Activated naive CD4-positive, alpha-beta T cell treated with anti-CD3 and anti-CD28 coated beads, Interleukin-2, amount 50 U/mL, for 24 hours (primary cell): ENCODE data around the gene B4GALNT4.
"Not testable (repeated sequence)": the region's sequence is repeated elsewhere in the genome, so short reads cannot be mapped to it uniquely, and the experiment has no call there.

ENCODE experiments used
- H3K27ac Mint-ChIP-seq: one replicate; pipeline ENCODE4 v1.8.0; 2021; ENCODE audit warnings: mild to moderate bottlenecking, mixed read lengths
- H3K27me3 Mint-ChIP-seq: one replicate; pipeline ENCODE4 v1.8.0; 2021; ENCODE audit warnings: mixed read lengths
- H3K36me3 Mint-ChIP-seq: one replicate; pipeline ENCODE4 v1.8.0; 2021; ENCODE audit warnings: mixed read lengths
- H3K4me1 Mint-ChIP-seq: one replicate; pipeline ENCODE4 v1.8.0; 2021; ENCODE audit warnings: mixed read lengths
- H3K4me3 Mint-ChIP-seq: one replicate; pipeline ENCODE4 v1.8.0; 2021; ENCODE audit warnings: mild to moderate bottlenecking, mixed read lengths
- H3K9me3 Mint-ChIP-seq: one replicate; pipeline ENCODE4 v1.8.0; 2021; ENCODE audit warnings: mixed read lengths

Gene B4GALNT4, protein sequence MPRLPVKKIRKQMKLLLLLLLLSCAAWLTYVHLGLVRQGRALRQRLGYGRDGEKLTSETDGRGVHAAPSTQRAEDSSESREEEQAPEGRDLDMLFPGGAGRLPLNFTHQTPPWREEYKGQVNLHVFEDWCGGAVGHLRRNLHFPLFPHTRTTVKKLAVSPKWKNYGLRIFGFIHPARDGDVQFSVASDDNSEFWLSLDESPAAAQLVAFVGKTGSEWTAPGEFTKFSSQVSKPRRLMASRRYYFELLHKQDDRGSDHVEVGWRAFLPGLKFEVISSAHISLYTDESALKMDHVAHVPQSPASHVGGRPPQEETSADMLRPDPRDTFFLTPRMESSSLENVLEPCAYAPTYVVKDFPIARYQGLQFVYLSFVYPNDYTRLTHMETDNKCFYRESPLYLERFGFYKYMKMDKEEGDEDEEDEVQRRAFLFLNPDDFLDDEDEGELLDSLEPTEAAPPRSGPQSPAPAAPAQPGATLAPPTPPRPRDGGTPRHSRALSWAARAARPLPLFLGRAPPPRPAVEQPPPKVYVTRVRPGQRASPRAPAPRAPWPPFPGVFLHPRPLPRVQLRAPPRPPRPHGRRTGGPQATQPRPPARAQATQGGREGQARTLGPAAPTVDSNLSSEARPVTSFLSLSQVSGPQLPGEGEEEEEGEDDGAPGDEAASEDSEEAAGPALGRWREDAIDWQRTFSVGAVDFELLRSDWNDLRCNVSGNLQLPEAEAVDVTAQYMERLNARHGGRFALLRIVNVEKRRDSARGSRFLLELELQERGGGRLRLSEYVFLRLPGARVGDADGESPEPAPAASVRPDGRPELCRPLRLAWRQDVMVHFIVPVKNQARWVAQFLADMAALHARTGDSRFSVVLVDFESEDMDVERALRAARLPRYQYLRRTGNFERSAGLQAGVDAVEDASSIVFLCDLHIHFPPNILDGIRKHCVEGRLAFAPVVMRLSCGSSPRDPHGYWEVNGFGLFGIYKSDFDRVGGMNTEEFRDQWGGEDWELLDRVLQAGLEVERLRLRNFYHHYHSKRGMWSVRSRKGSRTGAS

DNA sequence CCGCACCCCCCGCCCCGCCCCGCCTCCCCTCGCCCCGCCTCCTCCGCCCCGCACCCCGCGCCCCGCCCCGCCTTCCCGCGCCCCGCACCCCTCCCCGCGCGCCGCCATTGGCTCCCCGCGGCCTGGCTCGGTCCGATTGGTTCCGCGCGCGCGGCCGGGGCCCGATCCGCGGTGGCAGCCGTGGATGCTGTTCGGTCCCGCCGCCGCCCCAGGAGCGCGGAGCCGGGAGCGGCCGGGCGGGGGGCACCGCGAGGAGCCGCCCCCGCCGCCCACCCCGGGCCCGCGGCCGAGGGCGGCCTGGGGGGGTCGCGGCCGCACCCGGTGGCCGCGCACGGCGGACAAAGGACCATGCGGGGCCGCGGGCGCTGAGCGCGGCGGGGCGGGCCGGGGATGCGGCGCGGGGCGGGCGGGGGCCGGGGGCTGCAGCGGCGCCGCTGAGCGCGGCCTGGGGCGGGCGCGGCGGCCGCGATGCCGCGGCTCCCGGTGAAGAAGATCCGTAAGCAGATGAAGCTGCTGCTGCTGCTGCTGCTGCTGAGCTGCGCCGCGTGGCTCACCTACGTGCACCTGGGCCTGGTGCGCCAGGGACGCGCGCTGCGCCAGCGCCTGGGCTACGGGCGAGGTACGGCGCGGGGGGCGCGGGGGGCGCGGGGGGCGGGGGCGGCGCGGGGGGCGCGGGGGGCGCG, at the start of gene B4GALNT4:
Gene B4GALNT4 (plus strand): TSS at position 164 of the 683 bp plus-strand sequence. CDS start 305 bp downstream, at position 469.
- Mint-ChIP-seq H3K9me3 (no peaks in the 10 kb centered on the region), H3K4me3 (peak within 1 kb of the TSS; percentile 88), H3K27me3 (peaks cover 18% of the 10 kb centered on the region), H3K4me1 (peaks cover 13% of the 10 kb centered on the region), H3K27ac (peak within 1 kb of the TSS; percentile 6), H3K36me3 (no peaks in the 10 kb centered on the region)

DNA sequence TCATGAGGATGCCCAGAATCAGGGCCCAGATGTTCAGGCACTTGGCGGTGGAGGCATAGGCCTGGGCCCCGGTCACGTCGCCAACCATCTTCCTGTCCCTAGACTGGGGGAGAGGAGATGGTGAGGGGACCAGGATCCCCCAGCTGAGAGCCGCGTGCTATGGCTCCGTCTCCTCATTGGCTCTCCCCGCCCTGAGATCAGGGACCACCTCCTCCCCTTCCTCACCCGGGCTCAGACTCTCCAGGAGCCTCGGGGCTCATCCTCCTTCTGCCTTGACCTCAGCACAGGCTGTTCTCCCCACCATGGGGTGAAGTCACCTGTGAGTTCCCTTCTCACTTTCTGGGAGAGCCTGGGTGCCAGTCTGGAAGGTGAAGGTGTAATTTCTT, 49.4 kb upstream of the B4GALNT4 start:
- not testable (repeated sequence) for H3K27me3 Mint-ChIP-seq, H3K9me3 Mint-ChIP-seq, H3K36me3 Mint-ChIP-seq
- peaks cover 52% of the 10 kb centered on the region for H3K4me1 Mint-ChIP-seq
- peak overlapping the region; percentile 90 for H3K4me3 Mint-ChIP-seq
- H3K27ac Mint-ChIP-seq: peak overlapping the region; percentile 97

- no peaks in the 10 kb centered on the region for H3K27me3 Mint-ChIP-seq
- no peaks in the 10 kb centered on the region for H3K36me3 Mint-ChIP-seq
- H3K9me3 Mint-ChIP-seq: no peaks in the 10 kb centered on the region
- H3K27ac Mint-ChIP-seq: peak overlapping the region; percentile 68
- peaks cover 63% of the 10 kb centered on the region for H3K4me1 Mint-ChIP-seq
- peak overlapping the region; percentile 23 for H3K4me3 Mint-ChIP-seq
Measured at GRCh38 chr11:324156-324555, 45.1 kb upstream of the B4GALNT4 start.

- Mint-ChIP-seq H3K27ac (peak overlapping the region; percentile 68), H3K4me3 (peak overlapping the region; percentile 23), H3K4me1 (peaks cover 65% of the 10 kb centered on the region)
- not testable (repeated sequence) for H3K27me3 Mint-ChIP-seq, H3K9me3 Mint-ChIP-seq, H3K36me3 Mint-ChIP-seq
Measured at GRCh38 chr11:324593-325517, 44.4 kb upstream of the B4GALNT4 start.

DNA sequence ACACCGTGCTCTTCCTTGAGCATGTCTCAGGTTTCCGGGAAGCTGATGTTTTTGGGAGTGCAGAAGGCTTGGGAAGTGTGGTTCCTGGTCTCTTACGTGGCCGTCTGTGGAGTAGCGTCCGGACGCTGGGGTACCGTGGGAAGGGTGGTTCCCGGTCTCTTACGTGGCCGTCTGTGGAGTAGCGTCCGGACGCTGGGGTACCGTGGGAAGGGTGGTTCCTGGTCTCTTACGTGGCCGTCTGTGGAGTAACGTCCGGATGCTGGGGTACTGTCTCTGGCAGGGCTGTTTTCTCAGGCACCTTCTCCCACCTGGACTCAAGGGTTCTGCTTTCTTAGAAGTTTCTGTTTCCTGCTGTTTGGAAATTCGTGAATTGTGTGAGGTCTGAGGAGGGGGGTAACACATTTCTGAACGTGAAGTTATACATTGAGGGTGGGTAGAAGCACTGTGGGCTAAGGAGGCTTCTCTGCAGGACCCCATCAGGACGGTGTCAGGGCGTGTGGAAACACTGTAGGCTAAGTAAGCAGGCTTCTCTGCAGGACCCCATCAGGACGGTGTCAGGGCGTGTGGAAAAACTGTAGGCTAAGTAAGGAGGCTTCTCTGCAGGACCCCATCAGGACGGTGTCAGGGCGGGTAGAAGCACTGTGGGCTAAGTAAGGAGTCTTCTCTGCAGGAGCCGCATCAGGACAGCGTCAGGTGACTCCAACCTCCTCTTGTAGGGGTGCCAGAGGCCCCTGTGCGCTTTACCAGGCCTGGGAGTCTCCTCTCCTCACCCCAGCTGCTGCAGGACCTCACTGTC, 43.3 kb upstream of the B4GALNT4 start:
- Mint-ChIP-seq H3K27ac (peak overlapping the region; percentile 95), H3K9me3 (no peaks in the 10 kb centered on the region), H3K4me3 (peak overlapping the region; percentile 27), H3K36me3 (no peaks in the 10 kb centered on the region), H3K4me1 (peaks cover 66% of the 10 kb centered on the region), H3K27me3 (no peaks in the 10 kb centered on the region)

DNA sequence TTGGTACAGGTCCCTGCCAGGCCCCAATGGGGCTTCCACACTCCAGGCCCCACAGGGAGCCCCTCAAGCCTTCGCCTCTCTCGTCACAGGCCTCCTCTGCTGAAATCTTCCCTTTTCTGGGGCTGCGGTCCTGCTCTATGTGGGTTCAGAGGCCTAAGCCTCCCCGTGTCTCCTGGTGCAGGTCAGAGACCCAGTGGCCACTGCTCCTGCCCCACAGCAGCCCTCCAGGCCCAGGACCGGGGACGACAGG, 42.8 kb upstream of the B4GALNT4 start:
- Mint-ChIP-seq H3K36me3 (no peaks in the 10 kb centered on the region), H3K27me3 (no peaks in the 10 kb centered on the region), H3K9me3 (no peaks in the 10 kb centered on the region), H3K27ac (peak overlapping the region; percentile 95), H3K4me1 (peaks cover 72% of the 10 kb centered on the region), H3K4me3 (peak overlapping the region; percentile 39)

DNA sequence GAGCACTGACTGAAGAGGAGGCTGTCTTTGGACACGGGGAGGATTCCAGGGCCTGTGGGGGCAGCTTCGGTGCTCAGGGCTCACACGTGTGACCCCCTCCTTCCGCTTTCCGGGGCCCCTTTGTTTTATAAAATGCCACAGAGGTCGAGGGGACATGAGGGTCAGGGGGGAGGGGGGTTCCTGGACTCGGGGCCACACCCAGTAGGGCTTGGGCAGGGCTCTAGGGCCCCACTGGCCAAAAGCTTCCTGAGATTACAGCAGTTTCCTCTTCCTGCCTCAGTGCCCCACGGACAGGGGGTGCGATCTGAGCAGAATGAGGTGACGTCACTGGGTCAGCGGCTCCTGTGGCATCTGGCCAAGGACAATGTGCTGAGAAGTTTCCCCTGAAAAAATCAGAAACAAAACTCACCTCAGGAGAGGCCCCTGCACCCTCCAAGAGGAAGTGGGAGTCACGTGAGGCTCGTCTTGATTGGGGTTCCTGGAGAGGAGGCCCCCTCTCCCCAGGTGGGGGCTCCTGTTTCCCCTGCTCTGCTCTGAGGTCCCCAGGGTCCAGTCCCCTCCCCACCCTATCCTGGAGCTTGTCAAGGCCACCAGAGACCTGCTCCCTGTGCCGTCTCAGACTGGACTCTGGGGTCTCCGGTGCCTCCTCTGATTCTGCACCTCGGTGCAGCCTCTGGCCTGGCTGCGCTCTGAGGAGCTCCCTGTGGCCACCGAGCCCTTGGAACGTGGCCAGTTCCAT, 42.3 kb upstream of the B4GALNT4 start:
- no peaks in the 10 kb centered on the region for H3K9me3 Mint-ChIP-seq
- H3K27ac Mint-ChIP-seq: peak overlapping the region; percentile 95
- H3K36me3 Mint-ChIP-seq: no peaks in the 10 kb centered on the region
- no peaks in the 10 kb centered on the region for H3K27me3 Mint-ChIP-seq
- H3K4me3 Mint-ChIP-seq: peak overlapping the region; percentile 68
- H3K4me1 Mint-ChIP-seq: peaks cover 77% of the 10 kb centered on the region

GRCh38 chr11:327581-327923, 41.7 kb upstream of the B4GALNT4 start:
- H3K36me3 Mint-ChIP-seq: no peaks in the 10 kb centered on the region
- H3K27me3 Mint-ChIP-seq: no peaks in the 10 kb centered on the region
- H3K4me3 Mint-ChIP-seq: peak overlapping the region; percentile 68
- peak overlapping the region; percentile 88 for H3K27ac Mint-ChIP-seq
- no peaks in the 10 kb centered on the region for H3K9me3 Mint-ChIP-seq
- peaks cover 78% of the 10 kb centered on the region for H3K4me1 Mint-ChIP-seq

DNA sequence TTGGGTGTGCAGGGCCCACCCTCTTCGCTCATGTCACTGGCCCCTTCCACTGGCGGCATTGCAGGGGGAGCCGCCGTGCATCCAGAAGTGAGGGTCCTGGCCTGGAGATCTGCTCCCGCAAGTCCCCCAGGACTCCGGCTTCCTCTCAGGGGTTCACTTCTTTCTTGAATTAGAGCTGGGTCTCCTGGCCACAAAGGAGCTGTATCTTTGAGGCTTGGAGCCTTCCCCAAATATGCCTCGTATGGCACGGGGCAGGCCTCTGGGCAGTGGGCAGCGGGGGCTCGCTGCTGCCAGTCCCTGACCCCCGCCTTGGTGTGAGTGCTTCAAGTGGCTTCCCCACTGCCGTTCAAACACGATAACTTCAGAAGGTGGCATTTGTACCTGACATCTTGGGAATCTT, 41.3 kb upstream of the B4GALNT4 start:
- peak overlapping the region; percentile 59 for H3K27ac Mint-ChIP-seq
- no peaks in the 10 kb centered on the region for H3K36me3 Mint-ChIP-seq
- H3K9me3 Mint-ChIP-seq: no peaks in the 10 kb centered on the region
- H3K4me3 Mint-ChIP-seq: no peak overlapping the region
- peaks cover 81% of the 10 kb centered on the region for H3K4me1 Mint-ChIP-seq
- no peaks in the 10 kb centered on the region for H3K27me3 Mint-ChIP-seq

GRCh38 chr11:328516-329100, 40.7 kb upstream of the B4GALNT4 start:
- not testable (repeated sequence) for H3K9me3 Mint-ChIP-seq, H3K36me3 Mint-ChIP-seq, H3K27me3 Mint-ChIP-seq, H3K4me3 Mint-ChIP-seq
- H3K27ac Mint-ChIP-seq: peak overlapping the region; percentile 41
- peaks cover 78% of the 10 kb centered on the region for H3K4me1 Mint-ChIP-seq

DNA sequence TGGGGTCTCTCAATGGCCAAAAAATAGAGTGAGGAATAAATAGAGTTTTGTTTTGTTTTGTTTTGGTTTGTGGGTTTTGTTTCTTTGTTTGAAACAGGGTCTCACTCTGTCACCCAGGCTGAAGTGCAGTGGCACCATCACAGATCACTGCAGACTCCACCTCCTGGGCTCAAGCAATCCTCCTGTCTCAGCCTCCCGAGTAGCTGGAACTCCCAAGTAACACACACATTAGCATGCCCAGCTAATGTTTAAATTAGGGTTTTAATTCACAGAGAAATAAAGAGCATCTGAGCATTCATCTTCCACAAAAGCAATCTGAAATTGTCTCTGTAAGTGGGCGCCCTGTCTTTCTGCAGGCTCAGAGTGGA, 39.4 kb upstream of the B4GALNT4 start:
- Mint-ChIP-seq H3K4me3 (no peak overlapping the region), H3K27me3 (no peaks in the 10 kb centered on the region), H3K36me3 (no peaks in the 10 kb centered on the region), H3K27ac (peak overlapping the region; percentile 88), H3K4me1 (peaks cover 65% of the 10 kb centered on the region), H3K9me3 (no peaks in the 10 kb centered on the region)

DNA sequence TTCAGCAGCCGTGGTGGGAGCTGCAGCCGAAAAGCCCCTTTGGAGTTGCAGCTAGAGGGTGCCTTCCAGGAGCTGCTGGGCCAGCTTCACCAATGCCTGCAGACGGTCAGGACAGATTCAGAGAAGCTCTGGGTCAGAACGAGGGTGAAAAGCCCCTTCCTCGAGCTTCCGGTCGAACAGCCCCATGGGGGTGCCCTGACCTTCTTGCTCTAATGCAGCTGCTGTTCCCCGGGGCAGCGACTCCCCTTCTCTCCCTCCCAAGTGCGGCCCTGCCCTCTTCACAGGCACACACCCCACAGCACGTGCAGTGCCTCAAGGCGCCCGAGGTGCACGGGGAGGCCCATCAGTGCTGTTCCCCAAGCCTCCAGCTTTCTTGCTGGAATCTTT, 39.0 kb upstream of the B4GALNT4 start:
- Mint-ChIP-seq H3K9me3 (no peaks in the 10 kb centered on the region), H3K36me3 (no peaks in the 10 kb centered on the region), H3K4me3 (no peak overlapping the region), H3K4me1 (peaks cover 62% of the 10 kb centered on the region), H3K27ac (peak overlapping the region; percentile 88), H3K27me3 (no peaks in the 10 kb centered on the region)

- Mint-ChIP-seq H3K4me3 (peak overlapping the region; percentile 39), H3K4me1 (peaks cover 62% of the 10 kb centered on the region), H3K36me3 (no peaks in the 10 kb centered on the region)
Measured at GRCh38 chr11:330694-331357, 38.5 kb upstream of the B4GALNT4 start.

More at GRCh38 chr11:330694-331357, 38.5 kb upstream of the B4GALNT4 start:
- H3K27ac Mint-ChIP-seq: peak overlapping the region; percentile 59
- no peaks in the 10 kb centered on the region for H3K9me3 Mint-ChIP-seq
- H3K27me3 Mint-ChIP-seq: no peaks in the 10 kb centered on the region
